Suppressor macrophage treated with lipopolysaccharide for 1 hour (primary cell): ENCODE measurements around the gene SLC35D1.
A peak's percentile ranks its signal among the peaks of the same experiment; 100 is the strongest.
"Not testable (repeated sequence)": the region's sequence is repeated elsewhere in the genome, so short reads cannot be mapped to it uniquely, and the experiment has no call there.

ENCODE experiments used
- DNase-seq, 3 donors: peaks; one replicate each; pipeline ENCODE4 v3.0.0-alpha.2; 2020 to 2022

SLC35D1 gene

GRCh38 chr1:66982561-66983260, 71.2 kb downstream of the SLC35D1 start:
- no peak for DNase-seq

GRCh38 chr1:66981679-66982078, 72.3 kb downstream of the SLC35D1 start:
- DNase-seq = peak; percentile 15 to 52 (median 23)

GRCh38 chr1:66980745-66981367, 73.1 kb downstream of the SLC35D1 start:
- DNase-seq = no peak

- not testable (repeated sequence) for DNase-seq
These were observed 74.3 kb downstream of the SLC35D1 start for GRCh38 chr1:66979621-66980020.

- DNase-seq = peak in 2 of 3 donors; percentile 11 to 22
These were observed 75.7 kb downstream of the SLC35D1 start for GRCh38 chr1:66978201-66978600.

- no peak for DNase-seq
These were observed 85.4 kb downstream of the SLC35D1 start for GRCh38 chr1:66968574-66968973.

GRCh38 chr1:66966188-66966873, 87.6 kb downstream of the SLC35D1 start:
- not testable (repeated sequence) for DNase-seq

- no peak for DNase-seq
These were observed 96.0 kb downstream of the SLC35D1 start for GRCh38 chr1:66957938-66958337.

- DNase-seq = no peak
These were observed 99.7 kb downstream of the SLC35D1 start for GRCh38 chr1:66954208-66954607.

- no peak for DNase-seq
These were observed 102.4 kb downstream of the SLC35D1 start for GRCh38 chr1:66951513-66951912.
